Ureter (tissue), 1 donor: ENCODE data around the gene PDGFC. TPM values are rescaled to one million over a fixed set of nuclear protein-coding genes. Genes with fewer than 3 reads are reported as not detected.

Experiments
- DNase-seq: peaks from one replicate; pipeline ENCODE4 v3.0.0-alpha.2; 2020; ENCODE audit warnings: low spot score
- total RNA-seq: library from RNA; stranded (reverse); gene quantifications from one replicate; pipeline ENCODE4 v1.2.4, GENCODE V29; 2023
- donor health status: DM: yes; HTN: yes; CAD: no.

PDGFC gene
- total RNA-seq, 1 donor from 2014 or later: 13.8 TPM

GRCh38 chr4:156749426-156750403, 221.9 kb downstream of the PDGFC start:
- DNase-seq: no peak

GRCh38 chr4:156746111-156746510, 225.5 kb downstream of the PDGFC start:
- no peak for DNase-seq

- no peak for DNase-seq
These were observed 232.8 kb downstream of the PDGFC start for GRCh38 chr4:156738766-156739165.

- no peak for DNase-seq
These were observed 236.4 kb downstream of the PDGFC start for GRCh38 chr4:156734965-156735895.

- no peak for DNase-seq
These were observed 238.0 kb downstream of the PDGFC start for GRCh38 chr4:156733582-156733981.

GRCh38 chr4:156732634-156733033, 239.0 kb downstream of the PDGFC start:
- no peak for DNase-seq

GRCh38 chr4:156729416-156729815, 242.2 kb downstream of the PDGFC start:
- no peak for DNase-seq

- DNase-seq: no peak
These were observed 246.3 kb downstream of the PDGFC start for GRCh38 chr4:156725257-156725656.

GRCh38 chr4:156723951-156724668, 247.5 kb downstream of the PDGFC start:
- DNase-seq: no peak

GRCh38 chr4:156718226-156718625, 253.4 kb downstream of the PDGFC start:
- no peak for DNase-seq

GRCh38 chr4:156711193-156711590, 260.4 kb downstream of the PDGFC start:
- no peak for DNase-seq

Other genes starting within 250 kb of the PDGFC start
- gene GLRB, start 104.4 kb upstream of the PDGFC start, total RNA-seq: 2.4 TPM
- 0.18 TPM for gene GRIA2, start 248.9 kb upstream of the PDGFC start, total RNA-seq